Measurements from ENCODE around the gene POC1A. TPM values are rescaled to one million over a fixed set of nuclear protein-coding genes. Genes with fewer than 3 reads are reported as not detected.
A peak's percentile ranks its signal among the peaks of the same experiment; 100 is the strongest.

Gene POC1A
- total and polyA plus RNA-seq, 10 donors = 1.6 to 4.4 (median 2.9) TPM

DNA sequence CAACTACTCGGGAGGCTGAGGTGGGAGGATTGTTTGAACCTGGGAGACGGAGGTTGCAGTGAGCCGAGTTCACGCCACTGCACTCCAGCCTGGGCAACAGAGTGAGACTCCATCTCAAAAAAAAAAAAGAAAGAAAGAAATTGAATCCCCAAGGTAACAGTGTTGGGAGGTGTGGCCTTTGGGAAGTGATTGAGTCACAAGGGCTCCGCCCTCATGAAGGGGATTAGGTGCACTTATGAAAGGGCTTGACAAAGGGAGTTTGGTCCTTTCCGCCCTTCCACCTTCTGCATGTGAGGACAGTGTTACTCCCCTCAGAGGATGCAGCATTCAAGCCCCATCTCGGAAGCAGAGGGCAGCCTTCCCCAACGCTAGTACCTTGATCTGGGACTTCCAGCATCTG lies 21.3 kb downstream of the POC1A start:
- no peak for DNase-seq
- TF ChIP-seq POLR2A (IDR thresholded peaks at IDR 0.05) = no peak
- no peak for TF ChIP-seq POLR2AphosphoS5 (IDR thresholded peaks at IDR 0.05)
- TF ChIP-seq, protein P1, sequence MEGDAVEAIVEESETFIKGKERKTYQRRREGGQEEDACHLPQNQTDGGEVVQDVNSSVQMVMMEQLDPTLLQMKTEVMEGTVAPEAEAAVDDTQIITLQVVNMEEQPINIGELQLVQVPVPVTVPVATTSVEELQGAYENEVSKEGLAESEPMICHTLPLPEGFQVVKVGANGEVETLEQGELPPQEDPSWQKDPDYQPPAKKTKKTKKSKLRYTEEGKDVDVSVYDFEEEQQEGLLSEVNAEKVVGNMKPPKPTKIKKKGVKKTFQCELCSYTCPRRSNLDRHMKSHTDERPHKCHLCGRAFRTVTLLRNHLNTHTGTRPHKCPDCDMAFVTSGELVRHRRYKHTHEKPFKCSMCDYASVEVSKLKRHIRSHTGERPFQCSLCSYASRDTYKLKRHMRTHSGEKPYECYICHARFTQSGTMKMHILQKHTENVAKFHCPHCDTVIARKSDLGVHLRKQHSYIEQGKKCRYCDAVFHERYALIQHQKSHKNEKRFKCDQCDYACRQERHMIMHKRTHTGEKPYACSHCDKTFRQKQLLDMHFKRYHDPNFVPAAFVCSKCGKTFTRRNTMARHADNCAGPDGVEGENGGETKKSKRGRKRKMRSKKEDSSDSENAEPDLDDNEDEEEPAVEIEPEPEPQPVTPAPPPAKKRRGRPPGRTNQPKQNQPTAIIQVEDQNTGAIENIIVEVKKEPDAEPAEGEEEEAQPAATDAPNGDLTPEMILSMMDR (IDR thresholded peaks at IDR 0.05 in 8 of 11, conservative IDR thresholded peaks at IDR 0.05 in 3 of 11) = no peak
- peaks cover 0 to 52% (median 0%) of the 10 kb centered on the region in 6 donors for H3K36me3 ChIP-seq
- no peak overlapping the region for H3K4me3 ChIP-seq
- H3K9me3 ChIP-seq = no peaks in the 10 kb centered on the region
- no peaks in the 10 kb centered on the region for H3K27me3 ChIP-seq (replicated peaks in 1 of 7)
- peaks cover 0 to 24% (median 9%) of the 10 kb centered on the region in 6 donors for H3K4me1 ChIP-seq
- 93 to 98% (median 95%) methylated on average over 8 of the region's 8 CpGs for WGBS, 5 donors
- no peak overlapping the region for H3K27ac ChIP-seq
- intact Hi-C loops (cut with DNase I; ENCODE audit: low total_unique reads) = no loop called here

DNA sequence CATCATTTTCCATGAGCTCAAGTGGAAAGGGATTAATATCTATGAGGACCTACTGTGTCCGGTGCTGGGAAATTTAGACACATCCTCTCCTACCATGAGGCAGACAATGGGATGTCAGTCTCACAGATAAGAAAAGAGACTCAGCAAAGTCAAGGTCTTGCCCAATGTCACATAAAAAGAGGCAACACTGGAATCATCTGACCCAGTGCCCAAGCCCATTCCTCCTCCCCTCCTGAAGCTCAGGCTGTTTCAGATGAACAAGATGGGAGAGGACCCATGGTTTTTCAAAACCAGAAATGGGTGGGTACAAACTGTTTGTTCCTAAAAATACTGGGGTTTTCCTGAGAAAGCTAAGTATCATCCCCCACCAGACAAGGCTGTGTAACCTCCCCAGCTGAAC lies 22.2 kb downstream of the POC1A start:
- no peak for TF ChIP-seq POLR2A (IDR thresholded peaks at IDR 0.05)
- TF ChIP-seq POLR2AphosphoS5 (IDR thresholded peaks at IDR 0.05) = peak in 1 of 3 donors; percentile 35
- Histone ChIP-seq H3K4me1 (peaks cover 0 to 26% (median 7%) of the 10 kb centered on the region in 6 donors), H3K27ac (peak overlapping the region in 3 of 8 donors; percentile 16 to 31 (median 31)), H3K36me3 (peaks cover 0 to 43% (median 0%) of the 10 kb centered on the region in 6 donors), H3K9me3 (no peaks in the 10 kb centered on the region), H3K4me3 (no peak overlapping the region), H3K27me3 (replicated peaks in 1 of 7) (no peaks in the 10 kb centered on the region)
- intact Hi-C loops (cut with DNase I; ENCODE audit: low total_unique reads) = no loop called here
- no peak for DNase-seq
- 60 to 87% (median 81%) methylated on average over 1 of the region's 1 CpG for WGBS, 5 donors

DNA sequence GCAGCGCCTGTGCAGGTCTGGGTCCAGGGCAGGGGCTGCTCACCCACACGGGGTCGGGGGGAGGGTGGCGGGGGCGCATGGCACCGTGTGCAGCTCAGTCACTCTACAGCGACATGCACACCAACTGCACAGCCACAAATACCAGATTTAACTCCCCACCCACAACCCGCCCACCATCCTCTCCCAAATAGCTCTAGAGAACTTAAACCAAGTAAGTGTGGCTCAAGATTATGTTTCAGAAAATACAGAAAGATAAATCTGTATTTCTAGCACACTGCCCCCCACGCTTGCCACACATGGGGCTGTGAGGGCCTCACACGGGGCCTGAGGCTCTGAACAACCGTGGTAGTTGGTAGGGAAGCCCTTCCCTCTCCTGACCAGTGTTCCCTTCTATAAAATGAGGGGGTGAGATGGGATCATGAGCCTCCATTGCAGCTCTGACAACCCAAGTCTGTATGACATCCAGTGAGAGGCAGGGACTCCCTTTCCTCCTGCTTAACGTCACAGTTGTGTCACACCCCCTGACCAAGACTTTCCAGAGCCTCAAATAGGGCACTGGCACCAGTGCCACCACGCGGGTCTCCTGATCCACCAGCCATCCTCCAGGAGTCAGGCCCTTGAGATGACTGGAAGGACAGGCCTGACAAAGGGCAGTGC lies 23.1 kb downstream of the POC1A start:
- no peaks in the 10 kb centered on the region for H3K27me3 ChIP-seq (replicated peaks in 1 of 7)
- no peak for DNase-seq
- TF ChIP-seq POLR2A (IDR thresholded peaks at IDR 0.05) (no peak), POLR2AphosphoS5 (IDR thresholded peaks at IDR 0.05) (no peak)
- TF ChIP-seq, protein P1 (IDR thresholded peaks at IDR 0.05 in 8 of 11, conservative IDR thresholded peaks at IDR 0.05 in 3 of 11) = no peak
- peaks cover 0 to 26% (median 5%) of the 10 kb centered on the region in 6 donors for H3K4me1 ChIP-seq
- H3K27ac ChIP-seq = peak overlapping the region in 1 of 8 donors; percentile 15
- H3K4me3 ChIP-seq = no peak overlapping the region
- peaks cover 0 to 36% (median 0%) of the 10 kb centered on the region in 6 donors for H3K36me3 ChIP-seq
- H3K9me3 ChIP-seq = no peaks in the 10 kb centered on the region
- WGBS, 5 donors = 78 to 86% (median 79%) methylated on average over 6 to 14 of the region's 14 CpGs
- intact Hi-C loops (cut with DNase I; ENCODE audit: low total_unique reads) = no loop called here

DNA sequence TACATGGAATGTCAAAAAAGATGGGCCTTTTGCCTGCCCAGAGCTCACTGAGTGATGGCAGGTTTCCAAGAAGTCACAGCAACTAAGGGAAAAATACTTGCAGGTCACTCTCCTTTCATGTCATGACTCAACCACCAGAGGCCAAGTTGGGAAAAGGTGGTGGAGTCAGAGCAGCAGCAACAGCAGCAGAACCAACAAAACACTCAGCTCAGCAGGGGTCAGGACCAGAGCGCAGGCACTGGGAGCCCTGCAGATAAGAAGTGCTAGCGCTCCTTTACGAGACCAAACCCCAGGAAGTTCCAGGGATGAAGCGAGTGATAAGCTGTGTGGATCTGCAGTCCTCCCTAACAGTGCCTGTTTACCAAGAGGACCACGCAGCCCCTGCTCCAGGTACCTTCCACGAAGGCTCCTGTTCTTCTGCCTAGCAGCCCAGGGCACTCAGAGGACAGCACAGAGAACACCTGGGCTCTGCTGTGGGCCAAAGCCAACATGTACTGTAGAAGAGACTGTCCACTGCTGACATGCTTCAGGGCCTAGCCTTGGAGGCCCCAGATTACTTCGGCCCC lies 26.0 kb downstream of the POC1A start:
- H3K4me1 ChIP-seq = peaks cover 0 to 33% (median 11%) of the 10 kb centered on the region in 6 donors
- no peak for TF ChIP-seq POLR2AphosphoS5 (IDR thresholded peaks at IDR 0.05)
- TF ChIP-seq, protein P1 (IDR thresholded peaks at IDR 0.05 in 8 of 11, conservative IDR thresholded peaks at IDR 0.05 in 3 of 11) = no peak
- H3K36me3 ChIP-seq = peaks cover 0 to 50% (median 0%) of the 10 kb centered on the region in 6 donors
- no peaks in the 10 kb centered on the region for H3K9me3 ChIP-seq
- intact Hi-C loops (cut with DNase I; ENCODE audit: low total_unique reads) = loop anchor here (10.0 kb wide), 1 partner anchor 73 kb away; the partner anchor contains the start of gene DUSP7
- no peak overlapping the region for H3K27ac ChIP-seq
- no peak for DNase-seq
- WGBS, 5 donors = 75 to 83% (median 82%) methylated on average over 6 to 7 of the region's 7 CpGs
- H3K27me3 ChIP-seq (replicated peaks in 1 of 7) = no peaks in the 10 kb centered on the region
- no peak overlapping the region for H3K4me3 ChIP-seq
